HG02571 (cell line): ENCODE measurements around the gene ATG13.

Experiments used
- ATAC-seq: cut with Tn5 transposase; IDR thresholded peaks from one replicate; pipeline ENCODE4 v1.9.1; 2021; ENCODE audit warnings: mild to moderate bottlenecking, moderate library complexity; ENCODE audit not compliant: unreplicated experiment

Gene ATG13

DNA sequence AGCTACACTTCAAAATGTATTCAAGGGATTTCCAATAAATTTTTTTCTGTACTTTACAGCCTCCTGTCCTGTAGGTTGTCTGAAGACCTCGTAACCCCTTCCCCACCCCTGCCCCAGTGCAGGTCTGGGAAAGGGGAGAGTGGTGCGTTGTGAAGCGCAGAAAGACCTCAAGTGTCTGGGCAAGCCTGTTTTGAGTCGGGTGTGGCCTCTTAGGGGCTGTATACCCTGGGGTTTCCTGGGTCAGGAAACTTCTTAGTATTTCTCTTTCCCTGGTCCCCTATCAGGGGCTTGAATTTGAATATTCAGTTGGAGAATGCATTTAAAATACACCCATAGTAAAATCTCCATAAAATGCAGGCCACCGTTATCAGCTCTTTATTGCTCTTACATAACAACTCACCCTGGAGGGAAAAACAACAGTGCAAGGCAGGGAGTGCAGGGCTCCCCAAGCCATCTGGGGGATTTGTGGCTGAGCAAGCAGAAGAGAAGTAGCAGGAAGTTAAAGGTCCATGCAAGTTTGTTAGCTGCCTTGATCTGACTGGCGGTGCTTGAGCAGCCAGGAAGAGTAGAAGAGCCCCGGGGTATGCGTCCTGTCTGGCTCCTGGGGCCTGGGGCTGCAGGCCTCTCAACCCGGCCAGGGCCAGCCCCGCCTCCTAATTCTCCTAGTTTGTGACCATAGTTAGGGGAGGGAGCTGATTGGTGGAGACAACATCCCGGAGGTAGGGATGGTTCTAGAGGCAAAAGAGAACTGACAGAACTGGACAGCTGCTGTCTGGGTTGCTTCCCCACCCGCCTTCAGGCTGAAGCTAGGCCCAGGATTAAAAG is 57.3 kb downstream of the ATG13 start:
- ATAC-seq = no peak

GRCh38 chr11:46675288-46675851 is 58.0 kb downstream of the ATG13 start:
- no peak for ATAC-seq

- ATAC-seq = no peak
Measured at GRCh38 chr11:46675949-46676348, 58.6 kb downstream of the ATG13 start.

DNA sequence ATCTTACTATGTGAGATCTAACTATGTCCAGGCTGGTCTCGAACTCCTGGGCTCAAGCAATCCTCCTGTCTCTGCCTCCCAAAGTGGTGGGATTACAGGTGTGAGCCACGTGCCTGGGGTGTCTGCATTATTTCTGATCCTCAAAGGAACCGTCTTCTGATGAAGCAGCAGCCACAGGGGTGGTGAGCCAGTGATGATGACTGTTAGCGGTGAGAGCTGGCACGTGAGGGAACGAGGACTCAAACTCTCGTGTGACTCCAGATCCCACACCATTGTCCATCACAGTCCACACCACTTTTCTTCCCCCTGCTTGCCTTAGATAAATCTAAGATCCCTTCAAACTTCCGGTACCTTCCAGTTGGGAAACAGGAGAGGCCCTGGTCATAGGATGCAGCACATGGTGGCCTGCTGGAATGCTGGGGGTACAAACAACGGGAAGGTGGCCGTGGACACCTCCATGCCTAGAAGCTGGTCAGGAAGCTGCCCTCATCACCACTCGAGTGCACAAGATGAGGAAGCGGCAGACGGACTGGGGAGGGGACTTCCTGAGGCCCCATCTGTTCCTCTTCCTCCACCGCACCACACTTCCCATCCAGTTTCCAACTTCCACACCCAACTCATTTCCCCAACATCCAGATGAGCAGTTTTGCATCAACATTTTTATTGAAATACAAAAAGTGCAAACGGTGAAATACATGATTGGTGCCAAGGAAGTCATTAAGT is 59.2 kb downstream of the ATG13 start:
- ATAC-seq = no peak

DNA sequence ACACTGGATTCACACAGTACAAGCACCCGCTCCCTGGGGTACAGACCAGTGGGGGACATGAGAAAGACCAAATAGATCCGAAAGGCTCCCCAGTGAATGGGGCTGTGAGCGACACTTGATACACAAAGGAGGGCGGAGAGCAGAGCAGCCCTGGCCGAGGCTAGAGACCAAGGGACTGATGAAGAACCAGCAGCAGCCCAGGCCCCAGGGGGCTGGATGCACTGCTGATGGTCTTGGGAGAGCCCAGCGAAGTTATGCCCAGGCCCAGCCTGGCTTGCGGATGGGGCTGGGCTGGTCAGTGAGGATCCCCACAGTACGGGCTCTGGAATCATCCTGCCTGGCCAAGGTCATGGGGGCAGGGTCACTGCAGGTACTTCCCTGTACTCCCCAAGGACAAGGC is 59.8 kb downstream of the ATG13 start:
- no peak for ATAC-seq

DNA sequence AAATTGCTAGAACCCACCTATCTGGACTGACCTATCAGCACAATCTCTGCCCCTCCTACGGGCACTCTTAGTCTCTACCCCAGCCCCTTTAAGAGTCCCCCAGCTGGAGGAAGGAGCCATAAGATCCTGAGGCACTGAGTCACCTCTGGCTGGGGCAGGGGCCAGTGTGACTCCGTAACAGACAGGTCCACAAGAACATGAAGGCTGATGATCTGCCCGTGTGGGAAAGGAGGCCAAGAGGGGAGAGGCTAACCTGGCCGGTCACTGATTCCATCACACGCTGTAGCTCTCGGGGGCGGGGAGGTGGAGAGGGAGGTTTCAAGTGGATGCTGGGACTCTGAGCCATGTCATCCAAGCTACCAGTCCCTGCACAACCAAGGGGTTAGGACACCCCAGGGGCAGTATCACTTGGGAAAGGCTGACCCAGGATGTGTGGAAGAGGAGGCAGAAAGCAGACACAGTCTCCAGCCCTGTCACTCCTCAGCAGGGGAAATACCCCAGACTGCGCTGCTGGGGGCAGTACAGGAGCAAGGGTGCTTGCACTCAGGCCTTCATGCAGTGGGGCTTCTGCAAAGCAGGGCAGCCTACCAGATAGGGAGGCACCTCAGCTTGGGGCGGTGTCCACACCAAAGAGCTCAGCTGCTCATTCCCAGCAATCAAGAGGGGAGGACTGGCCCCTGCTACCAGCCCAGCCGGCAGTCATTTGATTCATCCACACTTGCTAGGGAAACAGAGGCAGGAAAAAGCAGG is 60.8 kb downstream of the ATG13 start:
- ATAC-seq = no peak

DNA sequence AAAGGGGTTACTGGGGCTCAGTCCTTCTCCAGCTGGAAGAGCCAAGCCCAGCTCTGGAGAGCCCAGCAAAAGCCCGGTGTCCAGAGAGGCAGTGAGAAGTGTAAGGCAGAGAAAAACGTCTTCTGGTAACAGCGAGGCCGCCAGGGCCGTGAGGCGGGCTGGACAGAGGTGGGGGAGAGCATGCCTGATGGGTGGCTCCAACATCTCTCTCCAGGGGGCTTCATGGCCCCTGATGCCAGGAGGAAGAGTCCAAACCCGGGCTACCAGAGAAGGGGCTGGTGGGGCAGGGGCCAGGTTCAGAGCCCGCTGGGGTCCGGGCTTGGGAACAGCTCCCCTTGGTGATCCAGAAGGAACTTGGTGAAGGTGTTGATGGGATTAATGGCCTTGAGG is 61.4 kb downstream of the ATG13 start:
- ATAC-seq = no peak

DNA sequence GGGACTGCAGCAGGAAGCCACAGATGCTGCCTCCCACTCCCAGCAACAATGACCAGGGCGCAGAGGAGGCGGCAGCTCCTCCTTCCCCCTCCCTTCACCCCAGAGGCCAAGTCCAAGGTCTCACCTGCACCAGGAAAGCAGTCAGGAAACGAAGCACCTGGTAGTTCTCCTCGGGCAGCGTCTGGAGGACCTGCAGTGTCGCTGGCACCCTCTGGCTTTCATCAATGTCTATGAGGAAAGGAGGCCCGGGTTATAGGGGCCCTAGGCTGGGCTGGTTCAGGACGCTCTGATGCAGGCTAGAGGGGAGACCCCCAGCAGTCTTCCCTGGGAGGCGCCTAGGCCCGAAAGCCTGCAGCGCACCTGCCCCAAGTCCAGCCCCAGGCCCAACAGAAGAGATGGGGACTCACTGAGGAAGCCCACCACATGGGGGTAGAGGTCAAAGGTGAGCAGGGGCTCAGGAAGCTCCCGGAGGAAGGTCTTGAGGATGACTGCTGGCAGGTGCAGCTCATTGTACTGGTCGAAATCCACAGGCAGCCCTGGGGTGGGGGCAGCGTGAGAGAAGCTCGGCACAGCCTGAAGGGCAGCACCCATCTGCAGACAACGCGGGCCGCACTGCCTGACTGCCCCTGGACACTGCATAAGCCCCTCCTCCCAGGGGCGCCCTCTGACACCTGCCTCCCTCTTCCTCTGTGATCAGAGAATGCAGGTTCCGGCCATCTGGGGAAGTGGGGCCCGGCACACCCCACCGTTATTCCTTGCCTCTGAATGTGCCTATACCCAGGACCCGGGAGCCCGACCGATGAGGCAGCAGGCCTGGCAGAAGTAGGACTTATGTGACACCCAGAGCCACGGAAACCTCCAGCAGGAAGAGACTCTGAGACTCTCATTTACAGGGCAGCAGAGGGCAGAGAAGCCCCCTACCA is 62.1 kb downstream of the ATG13 start:
- no peak for ATAC-seq

DNA sequence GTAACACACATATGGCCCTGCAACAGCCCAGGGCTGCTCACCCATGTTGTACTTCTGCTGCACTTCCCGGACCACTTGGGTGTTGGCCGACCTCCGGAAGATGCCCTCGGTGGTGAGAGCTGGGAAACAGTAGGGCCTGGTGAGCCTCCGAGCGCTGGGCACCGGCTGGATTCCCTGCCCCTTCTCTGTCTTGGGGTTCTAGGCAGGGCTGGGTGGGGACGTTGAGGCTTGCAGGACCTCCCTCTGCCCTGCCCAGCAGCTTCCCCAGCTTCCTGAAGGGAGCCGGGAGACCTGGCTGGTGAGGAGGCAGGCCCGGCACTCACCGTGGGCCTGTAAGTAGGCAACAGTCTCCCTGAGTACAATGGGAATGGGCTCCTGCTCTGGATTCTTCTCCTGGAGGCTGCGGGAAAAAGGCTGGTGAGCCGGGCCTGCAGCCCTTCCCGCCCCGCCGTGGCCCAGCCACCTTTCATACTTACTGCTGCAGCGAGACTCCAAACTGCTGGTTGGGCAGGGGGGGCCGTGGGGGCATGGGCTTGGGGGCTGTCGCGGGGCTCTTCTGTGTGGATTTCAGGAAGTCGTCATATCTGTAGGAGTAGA is 62.9 kb downstream of the ATG13 start:
- no peak for ATAC-seq

- no peak for ATAC-seq
Measured at GRCh38 chr11:46680815-46681214, 63.5 kb downstream of the ATG13 start.

- no peak for ATAC-seq
Measured at GRCh38 chr11:46681814-46682213, 64.5 kb downstream of the ATG13 start.

DNA sequence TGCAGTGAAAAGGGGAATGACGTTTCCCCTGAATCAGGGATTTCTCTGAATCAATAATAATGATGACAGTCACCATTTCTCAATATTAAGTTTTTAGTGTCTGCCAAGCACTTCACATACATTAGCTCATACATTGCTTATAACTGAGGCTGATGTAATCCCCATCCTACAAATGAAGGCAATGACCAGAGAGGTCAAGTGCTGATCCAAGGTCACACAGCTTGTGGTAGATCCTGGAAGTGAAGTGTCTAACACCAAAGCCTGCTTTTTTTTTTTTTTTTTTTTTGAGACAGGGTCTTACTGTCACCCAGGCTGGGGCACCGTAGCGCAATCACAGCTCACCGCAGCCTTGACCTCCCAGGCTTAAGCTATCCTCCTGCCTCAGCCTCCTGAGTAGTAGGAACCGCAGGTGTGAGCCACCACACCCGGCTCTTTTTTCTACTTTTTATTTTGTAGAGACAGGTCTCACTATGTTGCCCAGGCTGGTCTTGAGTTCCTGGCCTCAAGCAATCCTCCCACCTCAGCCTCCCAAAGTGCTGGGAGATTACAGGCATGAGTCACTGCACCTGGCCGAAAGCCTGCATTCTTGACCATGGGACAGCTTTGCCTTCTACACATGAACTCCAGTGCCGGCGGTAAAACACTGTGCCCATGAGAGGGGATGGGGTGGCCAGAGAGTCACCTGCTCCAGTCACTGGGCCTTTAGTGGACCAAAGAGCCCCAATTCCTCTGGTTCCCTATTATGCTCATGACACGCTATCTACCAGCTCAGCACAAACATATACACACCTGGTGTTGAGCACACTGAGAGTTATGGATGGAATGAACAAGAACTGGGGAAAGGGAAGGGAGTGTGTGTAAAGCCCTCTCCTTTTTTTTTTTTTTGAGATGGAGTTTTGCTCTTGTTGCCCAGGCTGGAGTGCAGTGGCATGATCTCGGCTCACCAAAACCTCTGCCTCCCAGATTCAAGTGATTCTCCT is 65.7 kb downstream of the ATG13 start:
- no peak for ATAC-seq

DNA sequence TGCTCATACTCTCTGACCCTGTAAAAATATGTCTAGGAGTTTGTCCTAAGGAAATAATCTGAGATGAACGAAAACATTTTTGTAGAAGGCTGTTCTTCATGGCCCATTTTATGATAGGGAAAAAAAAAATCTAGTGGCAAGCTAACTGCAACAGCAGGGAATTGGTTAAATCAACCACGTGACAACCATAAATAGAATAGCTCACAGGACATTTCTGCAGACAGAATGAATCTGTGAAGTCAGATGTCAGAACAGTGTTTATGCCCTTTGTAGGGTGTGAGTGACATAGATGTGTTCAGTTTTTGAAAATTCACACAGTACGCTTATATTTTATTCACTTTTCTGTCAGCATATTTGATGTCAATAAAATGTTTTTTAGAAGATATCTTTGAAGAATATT is 67.0 kb downstream of the ATG13 start:
- no peak for ATAC-seq

DNA sequence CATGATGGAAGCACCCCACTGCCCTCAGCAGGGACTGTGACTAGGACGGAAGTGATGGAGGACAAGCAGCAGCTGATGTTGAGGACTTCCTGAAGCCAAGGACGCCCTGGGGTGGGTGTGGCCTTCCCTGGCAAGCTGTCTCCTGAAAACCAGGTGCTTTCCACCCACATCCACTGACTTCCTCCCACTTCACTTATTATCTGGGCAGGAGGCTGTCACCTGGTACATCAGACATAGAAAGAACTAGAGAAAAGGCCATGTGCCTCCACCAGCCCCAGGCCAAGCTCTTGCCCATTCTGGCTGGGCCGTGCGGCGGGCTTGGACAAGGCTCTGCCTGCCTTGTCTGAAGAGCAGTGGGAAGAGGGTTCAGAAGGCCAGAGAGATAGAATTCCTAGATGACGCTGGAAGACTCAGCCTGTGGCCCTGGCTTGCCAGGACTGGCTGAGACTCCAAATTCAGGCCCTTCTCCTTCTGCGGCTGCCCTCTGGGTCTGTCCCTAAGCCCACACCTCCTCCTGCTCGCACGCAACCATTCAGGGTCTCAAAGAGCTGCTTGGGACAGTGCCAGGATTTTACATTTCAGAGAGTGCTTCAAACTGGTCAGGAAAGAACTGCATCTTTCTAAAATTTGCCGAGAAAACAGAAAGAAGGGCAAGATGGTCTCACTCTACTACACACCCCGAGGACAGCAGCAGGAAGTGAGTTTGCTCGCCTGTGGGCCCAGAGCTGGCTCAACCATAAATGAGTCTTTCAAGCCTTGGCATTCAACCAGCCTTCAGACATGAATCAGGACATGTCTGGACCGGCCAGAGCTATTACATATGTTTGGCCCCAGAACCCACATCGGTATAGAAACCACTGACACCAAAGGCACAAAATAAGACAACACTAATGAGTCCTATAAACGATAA is 69.8 kb downstream of the ATG13 start:
- no peak for ATAC-seq

DNA sequence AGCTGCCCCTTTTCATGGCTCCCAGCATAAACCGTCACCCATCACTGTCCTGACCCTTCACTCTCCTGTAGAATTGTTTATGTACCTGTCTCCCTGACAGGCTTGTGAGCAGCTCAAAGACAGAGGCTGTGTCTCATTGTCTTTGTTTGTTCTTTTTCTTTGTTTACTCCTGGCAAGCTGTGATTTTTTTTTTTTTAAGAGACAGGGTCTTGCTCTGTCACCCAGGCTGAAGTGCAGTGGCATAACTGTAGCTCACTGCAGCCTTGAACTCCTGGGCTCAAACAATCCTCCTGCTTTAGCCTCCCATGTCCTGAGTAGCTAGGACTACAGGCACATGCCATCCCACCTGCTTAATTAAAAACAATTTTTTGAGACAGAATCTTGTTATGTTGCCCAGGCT is 73.3 kb downstream of the ATG13 start:
- no peak for ATAC-seq

GRCh38 chr11:46692450-46692849 is 75.1 kb downstream of the ATG13 start:
- no peak for ATAC-seq

DNA sequence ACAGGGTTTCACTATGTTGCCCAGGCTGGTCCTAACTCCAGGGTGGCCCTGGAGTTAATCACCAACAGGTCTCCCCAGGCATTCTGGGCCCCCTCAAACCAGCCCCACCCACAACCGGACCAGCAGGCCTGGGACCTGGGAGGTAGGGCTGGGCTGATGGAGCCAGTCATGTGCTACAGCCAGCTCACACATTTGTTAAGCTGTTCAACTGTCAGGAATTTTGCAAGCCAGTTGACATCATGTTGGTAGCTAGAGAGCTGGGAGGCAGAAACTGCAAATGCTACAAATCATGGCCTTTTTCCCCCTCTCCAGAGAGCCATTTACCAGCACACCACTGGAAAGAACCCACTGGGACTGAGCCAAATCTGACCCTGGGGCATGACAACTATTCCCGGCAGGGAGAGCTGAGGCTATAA is 76.3 kb downstream of the ATG13 start:
- ATAC-seq = no peak

- no peak for ATAC-seq
Measured at GRCh38 chr11:46694072-46694471, 76.7 kb downstream of the ATG13 start.
